A673 (cell line): ENCODE data around the gene ST3GAL4.

ENCODE experiments used
- CTCF ChIP-seq: fragments of 300-800, 200-600 bp; sonication (generic); conservative IDR thresholded peaks from 2 replicates; pipeline ENCODE4 v1.5.1; 2017; ENCODE audit warnings: low read depth, mild to moderate bottlenecking, antibody characterized with exemption, low read length, moderate library complexity, mixed read lengths
- EZH2 ChIP-seq: fragments of 200-600 bp; sonication (generic); IDR thresholded peaks from 2 replicates; pipeline ENCODE4 v1.6.1; 2017; ENCODE audit warnings: borderline replicate concordance, low read depth, mild to moderate bottlenecking, mixed read lengths, antibody characterized with exemption, low read length; ENCODE audit not compliant: poor library complexity, severe bottlenecking

DNA sequence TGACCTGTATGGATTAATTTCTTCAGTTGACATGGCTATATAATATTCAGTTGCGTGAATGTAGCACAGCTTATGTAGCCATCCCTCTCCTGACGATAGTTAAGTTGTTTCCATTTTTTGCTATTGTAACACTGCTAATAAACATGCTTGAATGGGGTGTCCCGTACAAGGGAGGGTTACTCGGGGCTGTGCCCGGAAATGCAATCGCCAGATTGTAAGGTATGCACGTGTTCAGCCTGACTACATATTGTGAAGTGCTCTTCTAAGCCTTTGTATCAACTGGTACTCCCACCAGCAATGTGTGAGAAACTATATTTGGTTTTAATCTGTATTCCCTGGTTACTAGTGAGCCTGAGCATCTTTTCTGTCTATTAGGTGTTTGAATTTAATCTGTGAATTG is 16.1 kb downstream of the ST3GAL4 start:
- TF ChIP-seq CTCF (no peak), EZH2 (no peak)
